IPS-15b (cell line): ENCODE results near the gene RAP1A.

ENCODE experiments used
- H3K27me3 ChIP-seq: one replicate; pipeline ENCODE4 v1.6.1; 2013; ENCODE audit warnings: low read length; ENCODE audit not compliant: control insufficient read depth, insufficient read depth
- H3K36me3 ChIP-seq: one replicate; pipeline ENCODE4 v1.6.1; 2013; ENCODE audit warnings: low read length; ENCODE audit not compliant: control insufficient read depth, insufficient read depth
- H3K4me1 ChIP-seq: one replicate; pipeline ENCODE4 v1.6.1; 2013; ENCODE audit warnings: mild to moderate bottlenecking, low read length; ENCODE audit not compliant: control insufficient read depth, insufficient read depth
- H3K4me3 ChIP-seq: one replicate; pipeline ENCODE4 v1.5.1; 2013; ENCODE audit warnings: low read depth, low read length
- H3K9ac ChIP-seq: one replicate; pipeline ENCODE4 v1.6.1; 2013; ENCODE audit warnings: low read depth, mild to moderate bottlenecking, low read length
- H3K9me3 ChIP-seq: one replicate; pipeline ENCODE4 v1.6.1; 2013; ENCODE audit warnings: mild to moderate bottlenecking, low read length; ENCODE audit not compliant: control insufficient read depth, insufficient read depth

The RAP1A gene

DNA sequence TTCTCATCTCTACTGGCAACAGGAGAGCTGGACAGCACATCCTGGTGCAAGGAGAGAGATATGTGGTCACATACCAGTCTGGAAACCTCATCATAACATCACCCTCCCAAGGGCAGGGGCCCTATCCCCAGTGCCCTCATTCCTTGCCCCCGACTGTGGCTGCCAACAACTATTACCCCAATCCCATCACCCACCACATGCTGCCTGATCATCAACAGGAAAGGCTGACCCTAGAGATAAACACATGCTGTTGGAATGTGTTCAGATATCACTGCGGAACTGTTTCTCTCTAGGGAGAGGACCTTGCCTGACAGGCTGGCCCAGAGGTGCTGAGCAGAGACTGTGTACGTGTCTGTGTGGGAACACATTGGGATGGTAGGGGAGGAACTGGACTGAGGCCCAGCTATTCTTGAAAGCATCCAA lies 124.1 kb downstream of the RAP1A start:
- Histone ChIP-seq H3K27me3 (peaks cover 12% of the 10 kb centered on the region), H3K9me3 (no peaks in the 10 kb centered on the region), H3K4me3 (no peak overlapping the region), H3K4me1 (peaks cover 6% of the 10 kb centered on the region), H3K9ac (no peak overlapping the region), H3K36me3 (peaks cover 2% of the 10 kb centered on the region)

DNA sequence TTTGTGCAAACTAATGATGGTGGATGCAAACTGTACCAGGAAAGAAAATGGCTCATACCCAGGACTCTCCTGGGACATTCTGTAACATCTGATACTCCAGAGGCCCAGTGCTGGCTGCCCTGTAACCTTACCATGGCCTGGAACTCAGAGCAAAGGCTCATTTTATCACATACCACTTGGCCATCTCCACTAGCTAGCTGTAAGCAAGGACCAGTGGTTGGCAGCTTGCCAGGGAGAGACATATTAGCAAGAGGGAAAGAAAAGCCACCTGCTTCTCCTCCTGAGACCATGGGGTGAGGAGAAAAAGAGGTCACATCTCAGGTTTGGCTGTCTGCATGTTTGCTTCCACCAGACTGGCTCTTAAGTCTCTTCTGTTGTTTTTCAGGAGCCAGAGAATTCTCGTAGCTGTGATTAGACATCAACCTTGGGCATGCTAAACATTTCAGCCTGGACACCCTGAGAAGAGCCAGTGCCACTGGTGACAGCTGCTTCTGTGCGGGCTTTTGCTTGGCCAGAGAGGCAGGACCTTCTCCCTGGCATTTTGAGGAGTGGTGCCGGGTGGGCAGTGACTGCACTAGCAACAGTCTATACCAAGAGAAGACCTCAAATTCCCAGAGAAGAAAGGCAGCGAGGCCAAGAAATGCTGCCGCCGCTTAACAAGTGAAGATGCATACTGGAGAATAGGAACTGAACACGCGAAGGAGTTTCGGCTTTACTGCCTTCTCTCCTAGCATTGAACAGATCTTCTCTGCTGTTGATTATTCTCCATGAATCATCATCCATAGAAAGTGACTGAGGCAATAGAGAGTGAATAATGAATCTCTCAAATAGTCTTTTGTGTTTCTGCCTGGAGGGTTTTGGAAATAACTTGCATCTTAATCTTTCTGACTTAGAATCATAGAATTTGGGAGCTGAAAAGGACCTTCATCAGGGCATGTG lies 126.4 kb downstream of the RAP1A start:
- no peaks in the 10 kb centered on the region for H3K36me3 ChIP-seq
- H3K4me3 ChIP-seq: no peak overlapping the region
- no peaks in the 10 kb centered on the region for H3K9me3 ChIP-seq
- no peak overlapping the region for H3K9ac ChIP-seq
- H3K27me3 ChIP-seq: peaks cover 11% of the 10 kb centered on the region
- peaks cover 12% of the 10 kb centered on the region for H3K4me1 ChIP-seq

DNA sequence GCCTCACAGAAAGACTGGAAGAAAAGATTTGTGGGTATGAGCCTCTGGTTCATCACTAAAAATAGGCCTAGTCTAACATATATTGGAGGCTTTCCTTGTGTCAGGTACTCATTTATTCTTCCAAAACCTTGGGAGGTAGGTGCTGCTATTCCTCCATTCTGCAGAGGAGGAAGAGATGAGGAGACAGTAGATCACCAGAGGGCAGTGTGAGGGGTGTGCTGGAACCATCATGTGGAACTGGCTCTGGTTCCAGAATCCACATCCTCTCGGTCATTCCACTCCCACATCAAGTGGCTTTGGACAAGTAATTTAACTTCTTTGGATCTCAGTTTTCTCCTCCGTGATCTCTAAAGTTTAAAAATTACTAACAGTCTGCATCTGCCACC lies 127.0 kb downstream of the RAP1A start:
- H3K9me3 ChIP-seq: no peaks in the 10 kb centered on the region
- H3K9ac ChIP-seq: no peak overlapping the region
- H3K36me3 ChIP-seq: no peaks in the 10 kb centered on the region
- peaks cover 5% of the 10 kb centered on the region for H3K27me3 ChIP-seq
- H3K4me3 ChIP-seq: no peak overlapping the region
- peaks cover 9% of the 10 kb centered on the region for H3K4me1 ChIP-seq

DNA sequence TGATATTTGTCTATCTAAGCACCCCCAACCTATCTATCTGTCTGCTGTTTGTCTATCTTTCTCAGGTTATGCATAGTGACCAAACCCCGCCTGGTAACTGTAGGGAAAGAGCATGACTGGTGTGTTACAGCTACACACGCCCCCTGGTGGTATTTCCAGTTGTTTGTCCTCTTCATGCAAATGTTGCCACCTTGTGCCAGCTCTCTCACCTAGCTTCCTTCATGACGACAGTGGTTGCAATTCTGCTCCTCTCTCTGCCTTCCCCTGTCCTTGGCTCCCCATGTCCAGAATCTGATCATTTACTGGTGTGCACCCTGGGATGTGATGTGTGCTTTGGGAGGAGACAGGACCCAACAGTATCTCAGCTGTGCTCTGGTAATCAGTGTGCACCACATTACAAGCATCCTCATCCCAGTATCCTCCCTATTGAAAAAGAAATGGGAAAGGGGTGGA lies 127.7 kb downstream of the RAP1A start:
- H3K36me3 ChIP-seq: no peaks in the 10 kb centered on the region
- H3K4me1 ChIP-seq: peaks cover 9% of the 10 kb centered on the region
- peaks cover 2% of the 10 kb centered on the region for H3K27me3 ChIP-seq
- no peak overlapping the region for H3K4me3 ChIP-seq
- no peaks in the 10 kb centered on the region for H3K9me3 ChIP-seq
- no peak overlapping the region for H3K9ac ChIP-seq

DNA sequence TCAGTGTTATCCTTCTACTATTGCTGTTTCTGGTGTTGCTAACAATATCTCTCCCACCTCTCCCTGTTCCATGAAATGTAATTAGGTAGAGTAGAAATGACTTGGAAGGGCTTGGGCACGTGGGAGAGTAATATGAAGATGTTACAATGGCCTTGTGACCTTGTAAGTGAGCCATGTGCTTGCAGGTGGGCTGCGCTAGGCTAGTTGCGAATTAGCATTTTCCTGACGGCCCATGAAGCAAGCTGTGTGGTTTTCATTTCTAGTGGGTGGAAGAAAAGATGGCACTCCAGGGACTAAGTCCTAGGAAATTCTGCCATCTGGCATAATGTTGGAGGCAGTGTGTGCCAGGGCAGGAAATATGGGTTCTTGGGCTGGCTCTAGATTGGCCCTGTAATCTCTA lies 128.4 kb downstream of the RAP1A start:
- Histone ChIP-seq H3K9me3 (no peaks in the 10 kb centered on the region), H3K9ac (no peak overlapping the region), H3K27me3 (peaks cover 2% of the 10 kb centered on the region), H3K4me1 (peaks cover 9% of the 10 kb centered on the region), H3K36me3 (no peaks in the 10 kb centered on the region), H3K4me3 (no peak overlapping the region)

DNA sequence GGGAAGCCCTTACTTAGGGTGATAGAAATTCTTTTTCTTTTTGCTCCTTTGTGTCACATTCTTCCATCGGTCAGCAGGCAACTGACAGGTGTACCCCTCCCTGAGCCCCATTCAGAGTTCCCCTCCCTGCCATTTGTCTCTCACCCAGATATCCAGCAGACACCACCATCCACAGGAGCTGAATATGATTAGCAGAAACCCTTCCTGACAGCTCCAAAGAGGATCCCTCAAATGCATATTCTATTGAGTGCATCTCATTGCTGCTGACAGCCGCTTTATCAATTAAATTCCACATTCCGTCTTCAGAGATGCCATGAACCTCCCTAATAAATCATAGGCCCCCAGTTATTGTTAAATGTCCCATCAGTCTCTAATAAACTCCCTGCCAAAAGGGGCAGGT lies 130.0 kb downstream of the RAP1A start:
- Histone ChIP-seq H3K9me3 (no peaks in the 10 kb centered on the region), H3K4me3 (no peak overlapping the region), H3K4me1 (peaks cover 9% of the 10 kb centered on the region), H3K36me3 (no peaks in the 10 kb centered on the region), H3K27me3 (no peaks in the 10 kb centered on the region), H3K9ac (no peak overlapping the region)

DNA sequence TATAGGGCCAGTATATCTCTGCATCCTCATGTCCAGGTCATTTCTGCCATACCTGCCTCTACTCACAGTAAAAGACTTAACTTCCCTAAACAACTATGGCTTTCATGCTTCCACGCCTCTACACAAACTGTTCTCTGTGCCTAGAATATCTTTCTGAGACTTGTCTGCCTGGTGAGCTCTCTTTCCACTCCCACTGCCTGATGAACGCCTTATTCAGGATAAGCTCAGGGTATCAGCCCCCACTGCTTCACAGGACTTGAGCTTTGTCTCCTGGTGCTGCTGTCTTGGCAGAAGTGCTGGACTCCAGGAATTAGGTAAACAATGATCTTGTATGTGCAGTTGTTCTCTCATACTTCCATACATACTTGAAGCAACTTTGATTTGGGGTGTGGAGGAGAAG lies 131.3 kb downstream of the RAP1A start:
- Histone ChIP-seq H3K9me3 (no peaks in the 10 kb centered on the region), H3K4me1 (peaks cover 9% of the 10 kb centered on the region), H3K9ac (no peak overlapping the region), H3K4me3 (no peak overlapping the region), H3K27me3 (no peaks in the 10 kb centered on the region), H3K36me3 (no peaks in the 10 kb centered on the region)

DNA sequence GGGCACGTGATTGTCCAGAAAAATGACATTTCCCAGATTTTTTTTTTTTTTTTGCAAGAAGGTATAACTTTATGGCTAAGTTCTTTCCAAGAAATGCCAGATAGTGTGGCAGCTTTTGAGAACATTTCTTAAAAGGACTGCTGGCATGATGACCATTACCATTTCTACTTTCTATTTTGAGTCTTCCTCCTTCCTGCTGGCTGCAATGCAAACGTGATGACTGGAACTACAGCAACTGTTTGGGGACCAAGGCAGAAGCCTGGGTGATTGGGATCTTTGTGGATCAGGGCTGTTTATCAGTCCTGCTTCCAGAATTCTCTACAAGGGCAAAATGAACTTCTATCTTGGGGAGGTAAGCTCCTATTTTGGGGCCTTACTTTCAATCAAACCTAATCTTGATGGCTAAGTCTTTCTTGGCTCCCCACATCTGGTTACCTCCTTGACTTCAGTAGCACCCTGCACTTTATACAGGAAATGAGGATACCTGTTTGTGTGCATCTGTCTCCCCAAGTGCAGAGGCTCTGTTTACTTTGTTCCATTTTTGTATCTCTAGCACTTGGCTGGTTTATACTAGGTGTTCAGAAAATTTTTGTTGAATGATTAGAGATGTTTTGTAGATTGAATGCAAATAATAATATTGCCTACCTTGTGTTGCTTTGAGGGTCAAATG lies 132.5 kb downstream of the RAP1A start:
- Histone ChIP-seq H3K4me3 (no peak overlapping the region), H3K9me3 (no peaks in the 10 kb centered on the region), H3K27me3 (no peaks in the 10 kb centered on the region), H3K36me3 (no peaks in the 10 kb centered on the region), H3K4me1 (peaks cover 12% of the 10 kb centered on the region), H3K9ac (no peak overlapping the region)

DNA sequence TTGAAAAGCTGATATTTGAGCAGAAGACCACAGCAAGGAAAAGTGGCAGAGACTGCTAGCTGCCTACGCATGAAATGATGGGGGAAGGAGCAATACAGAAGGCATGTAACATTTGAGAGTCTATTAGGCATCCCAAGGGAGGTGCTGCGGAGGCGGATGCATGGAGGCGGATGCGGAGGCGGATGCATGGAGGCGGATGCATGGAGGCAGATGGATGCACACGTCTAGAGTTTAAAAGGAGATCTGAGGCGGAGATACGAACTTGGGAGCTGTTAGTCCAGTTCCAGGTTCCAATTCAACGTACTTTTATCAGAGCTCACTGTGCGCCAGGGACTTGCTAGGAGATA lies 135.4 kb downstream of the RAP1A start:
- peaks cover 4% of the 10 kb centered on the region for H3K4me1 ChIP-seq
- H3K9me3 ChIP-seq: no peaks in the 10 kb centered on the region
- no peaks in the 10 kb centered on the region for H3K27me3 ChIP-seq
- H3K36me3 ChIP-seq: peaks cover under 1% of the 10 kb centered on the region
- H3K4me3 ChIP-seq: peak overlapping the region; percentile 72
- peak overlapping the region; percentile 80 for H3K9ac ChIP-seq

DNA sequence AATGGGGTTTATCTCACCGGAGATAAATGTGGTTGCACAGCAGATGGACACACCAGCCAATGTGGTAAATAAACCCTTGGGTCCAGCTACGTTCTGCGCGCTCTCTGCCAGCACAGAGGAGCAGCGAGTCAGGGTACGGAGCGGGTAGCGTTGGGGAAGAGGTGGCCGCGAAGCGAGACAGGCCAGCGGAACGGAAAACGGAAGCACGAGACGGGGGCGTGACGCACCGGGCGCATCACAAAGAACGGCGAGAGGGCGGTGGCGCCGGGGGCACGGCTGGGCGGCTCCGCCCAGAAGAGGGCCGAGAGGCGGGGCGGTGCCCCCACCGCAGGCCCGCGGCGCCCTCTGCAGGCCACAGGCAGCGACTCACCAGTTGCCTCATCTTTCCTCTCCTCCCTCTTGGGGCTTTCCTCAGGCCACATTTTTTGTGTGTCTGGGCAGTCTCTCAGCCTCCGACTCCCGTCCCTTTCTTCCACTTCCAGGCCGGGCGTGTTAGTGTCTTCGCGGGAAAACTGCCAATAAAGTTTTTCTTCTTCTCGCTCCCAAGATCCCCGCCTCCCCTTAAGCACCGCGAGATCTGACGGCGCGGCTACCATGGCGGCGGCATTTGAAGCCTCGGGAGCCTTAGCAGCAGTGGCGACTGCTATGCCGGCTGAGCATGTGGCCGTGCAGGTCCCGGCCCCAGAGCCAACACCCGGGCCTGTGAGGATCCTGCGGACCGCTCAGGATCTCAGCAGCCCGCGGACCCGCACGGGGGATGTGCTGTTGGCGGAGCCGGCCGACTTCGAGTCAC lies 135.9 kb downstream of the RAP1A start, which contains the start of gene DDX20:
Gene DDX20, plus strand, starts transcription at position 571 of the 793 bp plus-strand sequence. Its CDS starts 24 bp downstream, at position 595.
- Histone ChIP-seq H3K4me3 (peak within 1 kb of the TSS; percentile 72), H3K27me3 (no peaks in the 10 kb centered on the region), H3K36me3 (peaks cover 6% of the 10 kb centered on the region), H3K4me1 (peaks cover 4% of the 10 kb centered on the region), H3K9me3 (no peaks in the 10 kb centered on the region), H3K9ac (peak within 1 kb of the TSS; percentile 80)

DNA sequence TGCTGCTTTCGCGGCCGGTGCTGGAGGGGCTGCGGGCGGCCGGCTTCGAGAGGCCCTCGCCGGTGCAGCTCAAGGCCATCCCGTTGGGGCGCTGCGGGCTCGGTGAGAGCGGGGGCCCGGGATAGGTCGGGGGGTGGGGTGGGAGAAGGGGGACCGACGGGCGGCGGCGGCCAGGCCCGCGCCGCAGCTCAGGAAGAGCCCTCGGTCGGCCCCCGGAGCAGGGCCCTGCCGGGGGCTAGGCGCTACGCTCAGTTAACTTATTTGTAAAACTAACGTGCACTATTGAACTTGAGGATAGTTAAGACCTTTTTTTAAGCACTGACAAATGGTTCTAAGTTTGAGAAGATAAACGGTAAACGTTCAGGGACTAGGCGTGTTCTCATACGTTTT lies 136.5 kb downstream of the RAP1A start:
- Histone ChIP-seq H3K27me3 (no peaks in the 10 kb centered on the region), H3K4me3 (peak overlapping the region; percentile 72), H3K9ac (peak overlapping the region; percentile 80), H3K4me1 (peaks cover 4% of the 10 kb centered on the region), H3K9me3 (no peaks in the 10 kb centered on the region), H3K36me3 (peaks cover 10% of the 10 kb centered on the region)
